OCI-LY3 (cell line): Measurements from ENCODE around the gene RSPH9.

Experiments used
- H2AFZ ChIP-seq: fragments of 200-600, 300-600 bp; shearing (Covaris generic); 2 replicates; pipeline ENCODE4 v1.6.0; 2014; ENCODE audit warnings: antibody characterized with exemption, low read depth, low read length
- H3K27ac ChIP-seq: fragments of 200-600, 300-600 bp; sonication (generic); 2 replicates; pipeline ENCODE4 v1.5.1; 2014; ENCODE audit warnings: mild to moderate bottlenecking, low read length, moderate library complexity, mixed read lengths
- H3K27me3 ChIP-seq: fragments of 200-600, 300-600 bp; sonication (generic); 2 replicates; pipeline ENCODE4 v1.6.1; 2014; ENCODE audit warnings: low read depth, low read length, mixed read lengths
- H3K36me3 ChIP-seq: fragments of 200-600, 300-600 bp; sonication (generic); replicated peaks from 2 replicates; pipeline ENCODE3; 2014; ENCODE audit warnings: low read depth, low read length, mixed read lengths
- H3K4me1 ChIP-seq: fragments of 300-600, 200-600 bp; sonication (generic); 2 replicates; pipeline ENCODE4 v1.6.1; 2014; ENCODE audit warnings: low read length, mixed read lengths
- H3K4me2 ChIP-seq: fragments of 200-600, 300-600 bp; sonication (generic); 2 replicates; pipeline ENCODE4 v1.6.1; 2014; ENCODE audit warnings: low read length, mixed read lengths
- H3K4me3 ChIP-seq: fragments of 300-600, 200-600 bp; sonication (generic); 2 replicates; pipeline ENCODE4 v1.5.1; 2014; ENCODE audit warnings: antibody characterized with exemption, mild to moderate bottlenecking, low read length, moderate library complexity
- H3K79me2 ChIP-seq: fragments of 300-600, 200-600 bp; shearing (Covaris generic); 2 replicates; pipeline ENCODE4 v1.6.1; 2014; ENCODE audit warnings: mild to moderate bottlenecking, low read length, mixed read lengths
- H3K9ac ChIP-seq: fragments of 300-600, 200-600 bp; shearing (Covaris generic); 2 replicates; pipeline ENCODE4 v1.6.0; 2014; ENCODE audit warnings: mild to moderate bottlenecking, low read length, moderate library complexity
- H3K9me3 ChIP-seq: fragments of 200-600, 300-600 bp; shearing (Covaris generic); 2 replicates; pipeline ENCODE4 v1.6.1; 2014; ENCODE audit warnings: low read length, mixed read lengths; ENCODE audit not compliant: insufficient read depth
- H4K20me1 ChIP-seq: fragments of 200-600, 300-600 bp; sonication (generic); 2 replicates; pipeline ENCODE4 v1.6.1; 2016; ENCODE audit warnings: low read length, mixed read lengths; ENCODE audit not compliant: insufficient read depth
- CTCF ChIP-seq: fragments of 200-600, 300-600 bp; sonication (generic); IDR thresholded peaks from 2 replicates; pipeline ENCODE4 v1.5.1; 2014; ENCODE audit warnings: antibody characterized with exemption, low read length, low read depth
- EZH2phosphoT487 ChIP-seq: fragments of 200-600 bp; shearing (Covaris generic); IDR thresholded peaks from 2 replicates; pipeline ENCODE4 v1.6.1; 2018; ENCODE audit warnings: antibody characterized with exemption, mixed run types, low read depth

RSPH9 gene

GRCh38 chr6:43709654-43710303 is 64.9 kb downstream of the RSPH9 start:
- Histone ChIP-seq H3K36me3 (no peaks in the 10 kb centered on the region), H3K4me2 (no peak overlapping the region), H3K4me3 (no peak overlapping the region), H3K9me3 (no peaks in the 10 kb centered on the region), H3K4me1 (peaks cover 47% of the 10 kb centered on the region), H3K27me3 (peaks cover 23% of the 10 kb centered on the region), H3K27ac (no peak overlapping the region), H2AFZ (no peak overlapping the region), H3K9ac (no peak overlapping the region), H4K20me1 (no peaks in the 10 kb centered on the region), H3K79me2 (no peaks in the 10 kb centered on the region)
- TF ChIP-seq CTCF (no peak), EZH2phosphoT487 (no peak)

GRCh38 chr6:43710576-43710975 is 65.7 kb downstream of the RSPH9 start:
- Histone ChIP-seq H2AFZ (no peak overlapping the region), H3K4me2 (no peak overlapping the region), H3K4me1 (peaks cover 46% of the 10 kb centered on the region), H3K27me3 (peaks cover 23% of the 10 kb centered on the region), H4K20me1 (no peaks in the 10 kb centered on the region), H3K9ac (no peak overlapping the region), H3K4me3 (no peak overlapping the region), H3K79me2 (no peaks in the 10 kb centered on the region), H3K36me3 (no peaks in the 10 kb centered on the region), H3K9me3 (no peaks in the 10 kb centered on the region), H3K27ac (no peak overlapping the region)
- no peak for TF ChIP-seq CTCF
- no peak for TF ChIP-seq EZH2phosphoT487

GRCh38 chr6:43712579-43712978 is 67.7 kb downstream of the RSPH9 start:
- H4K20me1 ChIP-seq, result no peaks in the 10 kb centered on the region
- no peak overlapping the region for H3K9ac ChIP-seq
- H3K4me2 ChIP-seq, result no peak overlapping the region
- no peaks in the 10 kb centered on the region for H3K79me2 ChIP-seq
- H2AFZ ChIP-seq, result no peak overlapping the region
- peaks cover 9% of the 10 kb centered on the region for H3K27me3 ChIP-seq
- no peaks in the 10 kb centered on the region for H3K36me3 ChIP-seq
- H3K27ac ChIP-seq, result no peak overlapping the region
- TF ChIP-seq EZH2phosphoT487, result no peak
- no peak for TF ChIP-seq CTCF
- H3K4me3 ChIP-seq, result no peak overlapping the region
- H3K9me3 ChIP-seq, result no peaks in the 10 kb centered on the region
- peaks cover 47% of the 10 kb centered on the region for H3K4me1 ChIP-seq

- peak overlapping the region; percentile 74 for H3K4me3 ChIP-seq
- no peaks in the 10 kb centered on the region for H3K36me3 ChIP-seq
- TF ChIP-seq EZH2phosphoT487, result no peak
- no peak for TF ChIP-seq CTCF
- H3K4me1 ChIP-seq, result peaks cover 48% of the 10 kb centered on the region
- H3K79me2 ChIP-seq, result no peaks in the 10 kb centered on the region
- H3K9ac ChIP-seq, result peak overlapping the region; percentile 76
- no peaks in the 10 kb centered on the region for H4K20me1 ChIP-seq
- peak overlapping the region; percentile 94 for H3K27ac ChIP-seq
- no peaks in the 10 kb centered on the region for H3K9me3 ChIP-seq
- peak overlapping the region; percentile 76 for H3K4me2 ChIP-seq
- H3K27me3 ChIP-seq, result peaks cover 6% of the 10 kb centered on the region; the same call in 1 of the 2 replicates
- H2AFZ ChIP-seq, result no peak overlapping the region
Measured at GRCh38 chr6:43713643-43714310, 68.9 kb downstream of the RSPH9 start.
